HS-27A (cell line): ENCODE results near the gene INS.

Experiments
- DNase-seq: peaks from one replicate; pipeline ENCODE4 v3.0.0-alpha.2; 2012; ENCODE audit warnings: low read depth, missing footprints

The INS gene

GRCh38 chr11:2164861-2165555 is 4.0 kb upstream of the INS start:
- DNase-seq = no peak

GRCh38 chr11:2164081-2164480 is 3.1 kb upstream of the INS start:
- DNase-seq = no peak

GRCh38 chr11:2163428-2163978 is 2.5 kb upstream of the INS start:
- DNase-seq = no peak

GRCh38 chr11:2159536-2160413 is 1.2 kb downstream of the INS start:
- no peak for DNase-seq

GRCh38 chr11:2158966-2159365 is 2.0 kb downstream of the INS start:
- DNase-seq = no peak

GRCh38 chr11:2158296-2158737 is 2.7 kb downstream of the INS start:
- no peak for DNase-seq

- no peak for DNase-seq
Observed at GRCh38 chr11:2157294-2158040, 3.5 kb downstream of the INS start.

GRCh38 chr11:2156416-2157182 is 4.4 kb downstream of the INS start:
- DNase-seq = peak; percentile 24

GRCh38 chr11:2155511-2155910 is 5.5 kb downstream of the INS start:
- DNase-seq = no peak

GRCh38 chr11:2154889-2155288 is 6.1 kb downstream of the INS start:
- no peak for DNase-seq

GRCh38 chr11:2154195-2154585 is 6.8 kb downstream of the INS start:
- DNase-seq = no peak

GRCh38 chr11:2153581-2154194 is 7.3 kb downstream of the INS start:
- no peak for DNase-seq

- DNase-seq = peak; percentile 48
Observed at GRCh38 chr11:2151500-2152257, 9.3 kb downstream of the INS start.

GRCh38 chr11:2149864-2150847 is 10.9 kb downstream of the INS start:
- peak; percentile 47 for DNase-seq

GRCh38 chr11:2149460-2149859 is 11.5 kb downstream of the INS start:
- DNase-seq = no peak

GRCh38 chr11:2148595-2148994 is 12.4 kb downstream of the INS start:
- no peak for DNase-seq

GRCh38 chr11:2147391-2147790 is 13.6 kb downstream of the INS start:
- DNase-seq = no peak

- DNase-seq = no peak
Observed at GRCh38 chr11:2146051-2146450, 15.0 kb downstream of the INS start.
